T-helper 9 cell (primary cell): ENCODE data around the gene TIAM2.

Source experiments
- DNase-seq: peaks from one replicate; pipeline ENCODE4 v3.0.0-alpha.2; 2020

The TIAM2 gene

DNA sequence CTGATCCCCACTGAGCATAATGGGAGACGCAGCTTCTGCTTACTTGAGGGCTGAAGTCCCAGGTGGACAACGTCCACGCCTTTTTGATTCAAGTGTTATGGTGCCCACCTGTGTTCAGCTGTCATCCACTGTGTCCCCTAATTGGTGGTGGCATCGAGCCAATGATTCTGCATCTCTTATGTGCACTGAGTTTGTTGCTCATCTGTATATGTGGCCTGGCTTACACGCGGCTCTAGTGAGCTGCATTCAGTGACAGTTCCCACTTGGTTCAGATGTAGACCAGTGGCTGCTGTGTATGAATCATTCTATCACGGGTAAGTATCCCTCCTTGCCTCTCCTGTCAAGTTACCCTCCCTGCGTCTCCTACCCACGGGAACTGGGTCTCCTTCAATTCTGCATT lies 137.5 kb downstream of the TIAM2 start:
- no peak for DNase-seq

GRCh38 chr6:155141002-155141401 lies 145.9 kb downstream of the TIAM2 start:
- no peak for DNase-seq

- no peak for DNase-seq
Observed at GRCh38 chr6:155141512-155141911, 146.4 kb downstream of the TIAM2 start.

DNA sequence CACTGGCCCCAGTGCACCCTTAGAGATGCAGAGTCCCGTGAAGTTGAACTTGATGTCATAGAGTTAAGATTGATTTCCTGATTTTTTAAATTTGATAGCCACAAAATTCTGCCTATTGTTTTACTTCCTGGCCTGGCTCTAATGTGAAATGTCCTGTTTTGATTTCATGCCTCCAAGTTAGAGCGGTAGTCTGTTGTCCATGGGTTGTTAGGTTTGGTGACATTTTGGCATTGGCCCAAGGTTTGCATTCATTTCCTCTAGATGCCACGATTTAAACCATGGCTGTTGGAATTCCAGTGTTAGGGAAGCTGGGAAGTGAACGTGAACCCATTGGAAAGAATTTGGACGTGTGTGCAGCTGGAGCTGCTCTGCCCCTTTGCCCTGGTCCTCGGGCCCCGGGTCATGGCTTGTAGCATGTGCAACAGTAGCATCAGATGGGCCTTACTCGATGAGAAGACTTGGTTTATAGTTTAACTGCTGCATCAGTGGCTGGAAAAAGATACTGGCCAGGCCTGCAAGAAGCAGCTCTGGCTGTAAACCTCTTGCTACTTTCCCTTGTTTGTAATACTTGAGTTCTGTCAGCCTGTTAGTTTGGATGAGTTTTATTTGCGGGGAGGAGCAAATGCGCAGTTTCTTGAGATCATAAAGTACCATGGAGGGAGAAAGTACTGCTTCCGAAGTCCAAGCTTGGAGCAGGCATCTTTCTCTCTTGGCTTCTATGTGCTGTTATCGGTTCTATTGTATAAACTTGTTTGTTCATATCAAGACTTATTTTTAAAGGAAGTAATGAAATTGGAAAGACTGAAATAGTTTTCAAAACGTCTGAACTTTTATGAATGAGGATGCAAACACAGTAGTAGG lies 147.3 kb downstream of the TIAM2 start:
- DNase-seq: no peak

GRCh38 chr6:155143029-155143577 lies 148.0 kb downstream of the TIAM2 start:
- DNase-seq: no peak

GRCh38 chr6:155143578-155144106 lies 148.5 kb downstream of the TIAM2 start:
- no peak for DNase-seq

DNA sequence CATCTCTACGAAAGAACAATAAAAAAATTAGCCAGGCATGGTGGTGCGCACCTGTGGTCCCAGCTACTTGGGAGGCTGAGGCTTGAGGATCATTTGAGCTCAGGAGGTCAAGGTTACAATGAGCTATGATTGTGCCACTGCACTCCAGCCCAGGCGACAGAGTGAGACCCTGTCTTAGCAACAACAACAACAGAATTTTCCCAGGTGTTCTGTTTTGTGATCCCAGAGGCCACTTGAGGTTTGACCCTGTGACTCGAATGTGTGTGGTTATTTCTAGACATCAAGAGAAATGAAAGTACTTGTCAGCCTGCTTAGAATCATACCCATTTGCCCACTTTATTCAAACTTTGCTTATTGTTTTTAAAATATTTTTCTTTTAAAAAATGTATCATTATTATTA lies 151.1 kb downstream of the TIAM2 start:
- DNase-seq: no peak

GRCh38 chr6:155147958-155148663 lies 153.0 kb downstream of the TIAM2 start:
- DNase-seq: no peak

DNA sequence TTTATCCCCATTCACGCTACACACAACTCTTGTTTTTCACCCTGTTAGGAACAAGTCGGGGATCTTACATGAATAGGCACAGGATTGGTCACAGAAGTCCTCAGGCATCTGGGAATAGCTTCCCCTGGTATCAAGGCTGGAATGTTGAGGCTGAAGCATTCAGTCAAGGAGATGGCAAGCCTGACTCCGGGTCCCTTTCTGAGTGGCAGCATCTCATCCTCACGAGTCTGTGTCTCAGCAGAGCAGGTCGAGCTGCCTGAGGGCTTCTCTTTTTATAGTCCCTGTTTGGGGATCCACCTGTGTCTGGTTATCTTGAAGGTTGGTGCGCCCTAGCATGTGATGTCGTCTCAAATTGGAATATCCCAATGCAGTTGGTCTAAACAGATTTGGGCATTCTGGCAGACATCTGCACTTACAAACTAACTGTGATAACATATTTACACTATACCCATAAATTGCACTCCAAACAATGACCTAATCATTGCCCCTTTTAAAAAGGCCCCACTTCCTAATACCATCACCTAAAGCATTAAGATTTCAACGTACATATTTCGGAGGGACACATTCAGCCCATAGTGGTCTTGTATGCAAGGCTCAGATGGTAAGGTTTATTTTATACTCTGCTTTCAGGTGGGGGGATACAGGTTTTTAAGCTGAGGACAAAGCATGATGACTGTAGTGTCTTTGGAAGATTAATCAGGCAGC lies 156.0 kb downstream of the TIAM2 start:
- DNase-seq: no peak

- DNase-seq: no peak
Observed at GRCh38 chr6:155152211-155153076, 157.3 kb downstream of the TIAM2 start.

GRCh38 chr6:155154158-155154830 lies 159.2 kb downstream of the TIAM2 start:
- no peak for DNase-seq

DNA sequence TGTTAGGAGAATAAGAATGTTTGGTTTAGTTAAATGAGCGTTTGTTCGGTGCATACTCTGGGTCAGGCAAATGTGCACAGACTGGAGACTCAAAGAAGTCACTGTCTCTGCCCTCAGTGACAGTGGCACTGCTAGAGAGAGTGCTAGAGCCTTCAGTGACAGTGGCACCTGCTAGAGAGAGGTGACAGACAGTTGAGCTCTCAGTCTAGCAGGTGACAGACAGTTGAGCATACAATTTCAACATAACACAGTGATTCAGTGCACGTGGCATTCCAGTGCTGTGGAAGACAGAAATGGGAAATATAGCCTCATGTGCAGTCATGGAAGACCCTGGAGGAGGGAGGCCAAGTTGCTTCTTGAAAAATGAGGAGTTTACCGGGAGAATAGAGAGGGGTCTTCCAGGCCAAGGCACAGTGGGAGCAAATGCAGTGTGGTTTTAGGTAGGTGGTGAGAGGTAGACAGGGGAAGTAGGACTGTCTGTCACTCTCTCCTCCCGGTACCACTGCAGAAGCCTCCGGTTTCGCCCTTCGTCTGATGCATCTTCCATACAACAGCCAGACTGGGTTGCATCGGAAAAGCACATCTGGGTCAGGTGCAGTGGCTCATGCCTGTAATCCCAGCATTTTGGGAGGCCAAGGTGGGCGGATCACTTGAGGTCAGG lies 160.8 kb downstream of the TIAM2 start:
- no peak for DNase-seq

DNA sequence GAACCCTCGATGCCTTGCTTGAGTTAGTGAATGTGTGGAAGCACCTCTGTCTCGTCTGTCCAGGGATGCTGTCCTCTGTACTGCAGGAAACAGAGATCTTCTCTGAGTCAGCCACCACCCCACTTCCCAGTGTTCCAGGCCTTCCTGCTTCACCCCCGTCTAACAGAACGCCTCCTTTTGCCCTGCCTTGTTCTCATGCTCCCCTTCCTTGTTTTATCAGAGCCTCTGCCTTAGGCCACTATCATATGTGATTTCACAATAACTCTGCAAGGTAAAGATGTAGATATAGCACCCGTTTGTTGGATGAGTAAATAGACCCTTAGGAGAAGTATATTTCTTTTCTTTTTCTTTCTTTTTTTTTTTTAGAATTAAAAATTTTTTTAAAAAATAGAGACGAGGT lies 162.0 kb downstream of the TIAM2 start:
- DNase-seq: no peak

DNA sequence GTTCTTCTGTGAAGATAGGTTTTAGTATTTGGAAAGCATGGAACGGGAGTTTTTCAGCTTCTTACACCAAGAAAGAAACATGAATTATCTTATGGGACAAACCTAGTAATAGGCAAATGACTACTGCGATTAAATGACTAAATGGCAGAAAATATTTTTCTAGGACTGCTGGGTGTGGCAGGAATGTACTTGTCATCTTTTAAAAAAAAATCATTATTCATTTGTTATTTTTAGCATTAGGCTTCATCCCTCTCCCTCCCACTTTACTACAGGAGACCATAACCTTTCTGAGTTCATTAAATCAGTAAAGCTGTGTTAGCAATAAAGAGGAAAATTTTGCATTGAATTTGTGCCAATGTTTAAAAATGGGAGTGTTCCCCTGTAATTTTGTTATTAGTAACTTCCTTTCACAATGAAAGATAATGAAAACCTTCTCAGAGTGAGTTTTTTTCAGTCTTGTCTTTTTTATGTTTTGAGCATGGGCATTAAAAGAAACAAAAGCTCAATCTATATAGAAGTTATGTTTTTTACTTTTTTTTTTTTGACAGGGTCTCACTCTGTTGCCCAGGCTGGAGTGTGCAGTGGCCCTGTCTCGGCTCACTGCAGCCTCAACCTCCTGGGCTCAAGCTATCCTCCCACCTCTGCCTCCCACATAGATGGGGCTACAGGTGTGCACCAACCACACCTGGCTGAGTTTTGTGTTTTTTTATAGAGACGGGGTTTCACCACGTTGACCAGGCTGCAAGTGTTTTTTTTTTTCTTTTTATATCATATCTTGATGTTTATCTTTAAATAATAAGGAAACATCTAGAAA lies 163.1 kb downstream of the TIAM2 start:
- DNase-seq: no peak

DNA sequence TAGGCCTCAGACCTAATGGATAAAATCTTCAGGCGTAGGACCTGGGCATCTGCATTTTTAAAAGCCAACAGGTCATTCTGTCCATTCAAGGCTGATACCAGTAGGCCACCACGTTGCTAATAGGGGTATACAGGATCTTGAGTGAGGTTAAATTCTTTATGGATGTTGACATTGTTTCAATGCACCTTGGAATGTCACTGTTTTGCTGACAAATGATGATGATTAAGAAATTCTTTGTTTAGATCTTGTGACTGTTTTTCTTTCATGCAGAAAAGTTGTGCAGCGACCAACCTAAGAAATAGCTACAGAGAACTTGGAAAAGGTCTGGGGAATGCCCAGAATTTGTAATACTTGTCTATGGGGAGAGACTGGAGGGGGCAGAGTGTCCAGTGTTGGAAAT lies 167.6 kb downstream of the TIAM2 start:
- no peak for DNase-seq

GRCh38 chr6:155163601-155164000 lies 168.5 kb downstream of the TIAM2 start:
- no peak for DNase-seq

DNA sequence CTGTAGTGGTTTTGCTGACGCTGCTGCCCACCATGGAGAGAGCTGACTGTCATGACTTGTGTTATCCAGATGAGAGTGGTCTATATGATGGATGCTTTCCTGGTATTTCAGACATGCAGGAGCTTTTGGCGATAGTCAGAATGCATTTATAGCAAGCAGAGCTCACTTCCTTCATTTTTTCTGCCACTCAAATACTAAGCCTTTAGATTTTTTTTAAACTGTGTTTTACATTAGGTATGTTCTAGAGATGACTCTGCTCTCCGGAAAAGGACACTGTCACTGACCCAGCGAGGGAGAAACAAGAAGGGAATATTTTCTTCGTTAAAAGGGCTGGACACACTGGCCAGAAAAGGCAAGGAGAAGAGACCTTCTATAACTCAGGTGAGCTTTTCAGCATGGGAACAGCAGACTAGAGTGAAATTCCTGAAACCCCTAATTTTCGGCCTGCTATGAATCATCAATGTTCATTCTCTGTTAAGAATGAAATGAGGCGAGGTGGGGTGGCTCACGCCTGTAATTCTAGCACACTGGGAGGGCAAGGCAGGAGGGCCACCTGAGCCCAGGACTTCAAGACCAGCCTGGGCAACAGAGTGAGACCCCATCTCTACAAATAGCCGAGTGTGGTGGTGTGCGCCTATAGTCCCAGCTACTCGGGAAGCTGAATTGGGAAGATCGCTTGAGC lies 170.1 kb downstream of the TIAM2 start:
- DNase-seq: no peak

DNA sequence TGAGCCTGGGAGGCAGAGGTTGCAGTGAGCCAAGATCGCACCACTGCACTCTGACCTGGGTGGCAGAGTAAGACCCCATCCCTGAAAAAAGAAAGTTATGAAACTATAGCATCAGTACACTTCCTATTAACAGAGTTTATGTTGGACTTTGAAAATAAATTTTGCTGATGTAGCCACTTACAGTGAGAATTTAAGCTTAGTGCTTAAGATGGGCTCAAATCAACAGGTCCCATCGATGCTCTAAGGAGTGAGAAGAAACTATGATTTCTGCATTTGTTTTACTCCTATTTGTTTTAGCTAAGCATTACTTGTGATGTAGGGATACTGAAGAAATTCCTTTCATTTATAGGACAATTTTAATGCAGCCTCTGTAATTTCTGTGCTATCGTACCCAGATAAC lies 175.4 kb downstream of the TIAM2 start:
- DNase-seq: no peak

GRCh38 chr6:155171109-155171746 lies 176.1 kb downstream of the TIAM2 start:
- DNase-seq: peak; percentile 53
